Ectodermal cell (in vitro differentiated cells): ENCODE results near the gene MLLT1.
A peak's percentile ranks its signal among the peaks of the same experiment; 100 is the strongest.

Experiments
- H3K27ac ChIP-seq: 2 replicates; pipeline ENCODE4 v1.7.0; 2013; ENCODE audit warnings: mild to moderate bottlenecking, low read depth, low read length; ENCODE audit not compliant: insufficient read depth, poor library complexity, severe bottlenecking
- H3K27me3 ChIP-seq: 2 replicates; pipeline ENCODE4 v1.7.0; 2013; ENCODE audit warnings: mild to moderate bottlenecking, low read length; ENCODE audit not compliant: insufficient read depth, control insufficient read depth, poor library complexity, severe bottlenecking
- H3K36me3 ChIP-seq: one replicate; pipeline ENCODE4 v1.7.0; 2013; ENCODE audit warnings: low read length; ENCODE audit not compliant: control insufficient read depth, insufficient read depth
- H3K4me1 ChIP-seq: one replicate; pipeline ENCODE4 v1.7.0; 2013; ENCODE audit warnings: low read length; ENCODE audit not compliant: control insufficient read depth, insufficient read depth
- H3K4me3 ChIP-seq: 2 replicates; pipeline ENCODE4 v1.7.0; 2013; ENCODE audit warnings: low read depth, low read length, control low read depth; ENCODE audit not compliant: insufficient read depth
- H3K9me3 ChIP-seq: 2 replicates; pipeline ENCODE4 v1.7.0; 2013; ENCODE audit warnings: mild to moderate bottlenecking, low read length, moderate library complexity; ENCODE audit not compliant: control insufficient read depth
- WGBS, 2 experiments: methylation state at CpG; one replicate each; pipeline ENCODE4 v1.1.7; 2013; ENCODE audit warnings: missing lambda C conversion rate in 2 of 2; 5-methylcytosine and 5-hydroxymethylcytosine counted together

The MLLT1 gene

GRCh38 chr19:6229216-6229913 is 50.4 kb downstream of the MLLT1 start:
- H3K27ac ChIP-seq = no peak overlapping the region

GRCh38 chr19:6228551-6229215 is 51.1 kb downstream of the MLLT1 start:
- Histone ChIP-seq H3K9me3 (no peaks in the 10 kb centered on the region), H3K27ac (peak overlapping the region; percentile 11), H3K36me3 (peaks cover 5% of the 10 kb centered on the region), H3K4me3 (no peak overlapping the region), H3K27me3 (no peaks in the 10 kb centered on the region), H3K4me1 (peaks cover 26% of the 10 kb centered on the region)
- WGBS, 2 experiments = 68 to 69% methylated on average over 33 of the region's 33 CpGs

More at GRCh38 chr19:6229216-6229913, 50.4 kb downstream of the MLLT1 start:
- Histone ChIP-seq H3K36me3 (peaks cover 5% of the 10 kb centered on the region), H3K9me3 (no peaks in the 10 kb centered on the region), H3K4me1 (peaks cover 32% of the 10 kb centered on the region), H3K27me3 (no peaks in the 10 kb centered on the region), H3K4me3 (no peak overlapping the region)
- WGBS, 2 experiments = 90 to 92% methylated on average over 27 of the region's 27 CpGs

GRCh38 chr19:6227936-6228325 is 51.8 kb downstream of the MLLT1 start:
- Histone ChIP-seq H3K4me1 (peaks cover 20% of the 10 kb centered on the region), H3K27me3 (no peaks in the 10 kb centered on the region), H3K27ac (no peak overlapping the region), H3K4me3 (no peak overlapping the region), H3K36me3 (peaks cover 5% of the 10 kb centered on the region), H3K9me3 (no peaks in the 10 kb centered on the region)
- 80 to 86% methylated on average over 12 of the region's 12 CpGs for WGBS, 2 experiments

- Histone ChIP-seq H3K27me3 (no peaks in the 10 kb centered on the region), H3K27ac (no peak overlapping the region), H3K9me3 (no peaks in the 10 kb centered on the region), H3K36me3 (peaks cover 5% of the 10 kb centered on the region), H3K4me3 (no peak overlapping the region), H3K4me1 (peaks cover 19% of the 10 kb centered on the region)
- WGBS, 2 experiments = 93 to 95% methylated on average over 33 of the region's 33 CpGs
Measured at GRCh38 chr19:6227156-6227935, 52.4 kb downstream of the MLLT1 start.

- H3K9me3 ChIP-seq = no peaks in the 10 kb centered on the region
- H3K4me1 ChIP-seq = peaks cover 19% of the 10 kb centered on the region
- peaks cover 11% of the 10 kb centered on the region for H3K36me3 ChIP-seq
- H3K4me3 ChIP-seq = no peak overlapping the region
- WGBS, 2 experiments = 96 to 97% methylated on average over 28 of the region's 28 CpGs
- H3K27me3 ChIP-seq = no peaks in the 10 kb centered on the region
- H3K27ac ChIP-seq = no peak overlapping the region
Measured at GRCh38 chr19:6226444-6227155, 53.2 kb downstream of the MLLT1 start.

- peaks cover 12% of the 10 kb centered on the region for H3K36me3 ChIP-seq
Measured at GRCh38 chr19:6226012-6226411, 53.8 kb downstream of the MLLT1 start.

GRCh38 chr19:6225232-6225865 is 54.4 kb downstream of the MLLT1 start:
- Histone ChIP-seq H3K4me1 (peaks cover 19% of the 10 kb centered on the region), H3K9me3 (no peaks in the 10 kb centered on the region), H3K27me3 (no peaks in the 10 kb centered on the region), H3K4me3 (no peak overlapping the region), H3K36me3 (peaks cover 12% of the 10 kb centered on the region), H3K27ac (no peak overlapping the region)
- WGBS, 2 experiments = 95 to 96% methylated on average over 18 of the region's 18 CpGs

More at GRCh38 chr19:6226012-6226411, 53.8 kb downstream of the MLLT1 start:
- H3K4me1 ChIP-seq = peaks cover 19% of the 10 kb centered on the region
- H3K4me3 ChIP-seq = no peak overlapping the region
- 94 to 96% methylated on average over 12 of the region's 12 CpGs for WGBS, 2 experiments
- no peaks in the 10 kb centered on the region for H3K27me3 ChIP-seq
- no peak overlapping the region for H3K27ac ChIP-seq
- H3K9me3 ChIP-seq = no peaks in the 10 kb centered on the region

GRCh38 chr19:6224308-6224675 is 55.5 kb downstream of the MLLT1 start:
- no peak overlapping the region for H3K4me3 ChIP-seq
- WGBS, 2 experiments = 92 to 93% methylated on average over 4 of the region's 4 CpGs
- no peaks in the 10 kb centered on the region for H3K27me3 ChIP-seq
- H3K9me3 ChIP-seq = no peaks in the 10 kb centered on the region
- peaks cover 16% of the 10 kb centered on the region for H3K4me1 ChIP-seq
- no peak overlapping the region for H3K27ac ChIP-seq
- peaks cover 12% of the 10 kb centered on the region for H3K36me3 ChIP-seq

- H3K4me1 ChIP-seq = peaks cover 15% of the 10 kb centered on the region
- H3K4me3 ChIP-seq = no peak overlapping the region
- WGBS, 2 experiments = 88 to 89% methylated on average over 18 of the region's 18 CpGs
- H3K27ac ChIP-seq = no peak overlapping the region
- peaks cover 12% of the 10 kb centered on the region for H3K36me3 ChIP-seq
- H3K9me3 ChIP-seq = no peaks in the 10 kb centered on the region
- H3K27me3 ChIP-seq = no peaks in the 10 kb centered on the region
Measured at GRCh38 chr19:6223461-6224307, 56.1 kb downstream of the MLLT1 start.
